AG10803 (cell line): ENCODE measurements around the gene TAF11L8.
"Not testable (repeated sequence)": the region's sequence is repeated elsewhere in the genome, so short reads cannot be mapped to it uniquely, and the experiment has no call there.

Experiments
- DNase-seq: peaks from one replicate; pipeline ENCODE4 v3.0.0; 2010; ENCODE audit warnings: low read depth
- H3K4me3 ChIP-seq: 2 replicates; pipeline ENCODE4 v1.5.1; 2011; ENCODE audit warnings: mild to moderate bottlenecking, low read length, control low read depth
- CTCF ChIP-seq: conservative IDR thresholded peaks from 2 replicates; pipeline ENCODE4 v1.5.1; 2011; ENCODE audit warnings: mild to moderate bottlenecking, low read length, control low read depth, inconsistent platforms

TAF11L8 gene

GRCh38 chr5:17590860-17591259, at the start of gene TAF11L8:
TSS of gene TAF11L8 (minus strand) at chr5:17590960.
- not testable (repeated sequence) for H3K4me3 ChIP-seq, DNase-seq

GRCh38 chr5:17634160-17634559, 43.4 kb upstream of the TAF11L8 start, which contains the start of gene TAF11L14:
TSS of gene TAF11L14 (plus strand) at chr5:17634460.
- H3K4me3 ChIP-seq: no peak within 1 kb of the TSS
- TF ChIP-seq CTCF: no peak
- no peak for DNase-seq

- not testable (repeated sequence) for DNase-seq, H3K4me3 ChIP-seq
These were observed 41.0 kb upstream of the TAF11L8 start, which contains the start of gene TAF11L13 for GRCh38 chr5:17631788-17632187. TSS of gene TAF11L13 (plus strand) at chr5:17632088.

DNA sequence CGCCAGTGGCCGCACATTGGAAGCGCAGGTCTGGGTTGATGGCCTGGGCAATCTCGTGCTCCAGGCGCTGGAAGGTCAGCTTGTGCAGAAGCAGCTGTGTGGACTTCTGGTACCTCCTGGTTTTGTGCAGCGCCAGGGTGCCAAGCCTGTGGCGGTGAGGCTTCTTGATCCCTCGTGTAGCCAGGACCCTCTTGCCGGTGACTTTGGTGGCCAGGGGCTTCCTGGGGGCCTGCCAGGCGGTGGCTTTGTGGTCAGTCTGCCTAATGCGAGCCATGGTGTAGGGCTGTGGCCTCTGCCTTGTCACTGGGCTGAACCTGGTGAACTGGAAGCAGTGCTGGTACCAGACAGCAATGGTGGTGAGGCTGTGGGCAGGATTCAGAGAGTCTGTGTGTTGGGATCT, 34.9 kb upstream of the TAF11L8 start:
- no peak overlapping the region for H3K4me3 ChIP-seq
- no peak for DNase-seq
- no peak for TF ChIP-seq CTCF

DNA sequence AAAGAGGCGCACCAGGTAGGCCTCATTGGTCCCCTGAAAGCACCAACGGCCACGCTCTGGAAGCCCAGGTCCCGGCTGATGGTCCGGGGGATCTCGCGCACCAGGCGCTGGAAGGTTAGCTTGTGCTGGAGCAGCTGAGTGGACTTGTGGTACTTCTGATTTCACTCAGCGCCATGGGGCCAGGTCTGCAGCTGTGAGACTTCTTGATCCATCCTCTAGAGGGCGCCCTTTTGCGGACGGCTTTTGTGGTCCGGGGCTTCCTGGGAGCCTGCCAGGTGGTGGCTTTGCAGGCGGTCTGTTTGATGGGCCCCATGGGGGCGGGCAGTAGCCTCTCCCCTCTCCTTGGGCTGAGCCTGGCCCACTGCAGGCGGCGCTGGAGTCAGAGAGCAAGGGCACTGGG, 29.9 kb upstream of the TAF11L8 start:
- H3K4me3 ChIP-seq: no peak overlapping the region
- no peak for DNase-seq
- no peak for TF ChIP-seq CTCF

DNA sequence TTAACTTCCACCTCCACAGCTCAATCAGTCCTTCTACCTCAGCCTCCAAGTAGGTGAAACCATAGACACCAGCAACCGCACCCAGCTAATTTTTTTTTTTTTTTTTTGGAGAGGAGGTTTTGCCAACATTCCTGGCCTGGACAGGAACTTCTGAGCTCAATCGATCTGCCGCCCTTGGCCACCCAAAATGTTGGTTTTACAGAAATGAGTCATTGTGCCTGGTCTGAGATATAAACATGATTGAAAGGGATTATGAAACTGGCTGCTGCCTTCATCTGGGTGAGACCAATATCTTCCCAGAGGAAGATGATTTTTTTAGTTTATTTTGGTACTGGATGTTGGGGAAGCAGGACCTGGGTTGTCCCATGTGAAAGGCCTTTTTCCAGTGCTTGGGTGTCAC, 28.6 kb upstream of the TAF11L8 start:
- H3K4me3 ChIP-seq: no peak overlapping the region
- TF ChIP-seq CTCF: no peak
- no peak for DNase-seq

- no peak for DNase-seq
- no peak overlapping the region for H3K4me3 ChIP-seq
- no peak for TF ChIP-seq CTCF
These were observed 24.3 kb upstream of the TAF11L8 start for GRCh38 chr5:17614872-17615605.

DNA sequence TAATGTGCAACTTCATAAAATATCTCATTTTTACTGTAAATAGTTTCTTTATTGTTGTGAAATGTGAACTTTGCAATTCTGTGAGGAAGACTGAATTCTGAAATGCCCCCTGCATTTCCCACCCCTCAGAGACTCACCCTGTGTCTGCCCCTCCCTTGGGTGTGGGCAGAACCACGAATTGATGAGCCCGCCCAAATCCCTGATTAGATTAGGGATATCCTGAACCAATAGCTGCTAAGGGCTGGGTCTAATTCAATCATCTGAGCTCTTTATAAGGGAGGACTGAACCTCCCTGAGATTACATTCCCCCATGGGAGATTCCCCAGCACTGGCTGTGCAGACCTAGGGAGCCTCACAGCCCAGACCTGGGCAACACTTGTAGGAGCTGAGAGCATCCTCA, 19.3 kb upstream of the TAF11L8 start, which contains the start of gene TAF11L12:
TSS of gene TAF11L12 (plus strand) at position 301 of the 400 bp plus-strand sequence.
- H3K4me3 ChIP-seq, DNase-seq: not testable (repeated sequence)

GRCh38 chr5:17607461-17607860, 16.7 kb upstream of the TAF11L8 start:
- H3K4me3 ChIP-seq: not testable (repeated sequence)

More at GRCh38 chr5:17607461-17607860, 16.7 kb upstream of the TAF11L8 start:
- not testable (repeated sequence) for DNase-seq
